NCI-H2196 treated with DMSO at 0.1 percent for 48 hours (cell line): ENCODE measurements around the gene CRIP2.

ENCODE experiments used
- DNase-seq: peaks from one replicate; lab custom pipeline; 2025; ENCODE audit not compliant: unreplicated experiment; lab: John Stamatoyannopoulos, UW

The CRIP2 gene

GRCh38 chr14:105526776-105527380 is 52.3 kb downstream of the CRIP2 start:
- DNase-seq, result no peak

- no peak for DNase-seq
Observed at GRCh38 chr14:105527381-105527825, 52.8 kb downstream of the CRIP2 start.

- peak; percentile 28 for DNase-seq
Observed at GRCh38 chr14:105527826-105528585, 53.4 kb downstream of the CRIP2 start.

- no peak for DNase-seq
Observed at GRCh38 chr14:105528586-105529318, 54.1 kb downstream of the CRIP2 start.

GRCh38 chr14:105529319-105529568 is 54.6 kb downstream of the CRIP2 start:
- no peak for DNase-seq
